OCI-LY1 (cell line): ENCODE data around the gene C1orf94.

Experiments
- CTCF ChIP-seq: fragments of 200-600 bp; sonication (generic), shearing (Covaris generic); IDR thresholded peaks from 2 replicates; pipeline ENCODE4 v1.5.1; 2017; ENCODE audit warnings: mild to moderate bottlenecking, antibody characterized with exemption, low read length, moderate library complexity, mixed read lengths
- EZH2 ChIP-seq: fragments of 200-600 bp; sonication (generic), shearing (Covaris generic); IDR thresholded peaks from 2 replicates; pipeline ENCODE4 v1.8.0; 2017; ENCODE audit warnings: borderline replicate concordance, mixed run types, mild to moderate bottlenecking, antibody characterized with exemption, low read length, moderate library complexity, mixed read lengths

- TF ChIP-seq CTCF (no peak), EZH2 (no peak)
These were observed 36.0 kb downstream of the C1orf94 start for GRCh38 chr1:34212673-34213072.
